B cell (primary cell): Measurements from ENCODE around the gene NPHP4. TPM values are rescaled to one million over a fixed set of nuclear protein-coding genes. Genes with fewer than 3 reads are reported as not detected.

Source experiments
- ATAC-seq: fragments of 200-7000 bp; cut with Tn5 transposase; one replicate; pipeline ENCODE4 v1.10.0; 2021; ENCODE audit warnings: low read depth, mild to moderate bottlenecking, moderate number of reproducible peaks, moderate library complexity
- CTCF ChIA-PET: fragments of 350-600 bp; sonication (Branson Sonifier 250); formaldehyde crosslinking; loops from one replicate; lab custom pipeline; 2021; ENCODE audit warnings: antibody characterized with exemption, inconsistent platforms; lab: Charles Lee
- POLR2A ChIA-PET: fragments of 350-600 bp; sonication (Branson Sonifier 250); formaldehyde crosslinking; loops from one replicate; lab custom pipeline; 2021; ENCODE audit warnings: antibody characterized with exemption; lab: Charles Lee
- DNase-seq: peaks from one replicate; pipeline ENCODE4 v3.0.0; 2013
- H2AFZ ChIP-seq: 2 replicates; pipeline ENCODE4 v1.6.1; 2012; ENCODE audit warnings: mild to moderate bottlenecking, low read depth, low read length; ENCODE audit not compliant: insufficient read depth, poor library complexity, severe bottlenecking
- H3K27ac ChIP-seq, 2 donors: 1 replicate in 1 of 2; 2 replicates in 1 of 2; pipeline ENCODE4 v1.5.1; 2012 to 2013; ENCODE audit warnings: low read length in 2 of 2, mild to moderate bottlenecking in 2 of 2, moderate library complexity in 1 of 2
- H3K27me3 ChIP-seq, 4 experiments: fragments of 200-600 bp in 1 of 4; sonication (generic) in 1 of 4; replicated peaks in 1 of 4; 1 replicate in 2 of 4; 2 replicates in 2 of 4; pipeline versions ENCODE4 v1.6.1 to v1.7.0; 2013 to 2016; ENCODE audit warnings: low read length in 3 of 4, mild to moderate bottlenecking in 2 of 4, mixed read lengths in 1 of 4, moderate library complexity in 1 of 4; ENCODE audit not compliant: insufficient read depth in 4 of 4, control insufficient read depth in 3 of 4; ENCODE audit errors: control extremely low read depth in 1 of 4
- H3K36me3 ChIP-seq, 2 experiments: replicated peaks in 1 of 2; 1 replicate in 1 of 2; 2 replicates in 1 of 2; pipeline versions ENCODE4 v1.6.1 to v1.7.1; 2013; ENCODE audit warnings: low read length in 1 of 2; ENCODE audit not compliant: insufficient read depth in 2 of 2, control insufficient read depth in 1 of 2; ENCODE audit errors: control extremely low read depth in 1 of 2, extremely low read depth in 1 of 2
- H3K4me1 ChIP-seq, 2 donors: fragments of 200-600 bp in 1 of 2; sonication (generic) in 1 of 2; 1 replicate in 1 of 2; 2 replicates in 1 of 2; pipeline versions ENCODE4 v1.5.1 to v1.6.1; 2013 to 2017; ENCODE audit warnings: low read length in 2 of 2; ENCODE audit not compliant: control insufficient read depth in 2 of 2, insufficient read depth in 2 of 2
- H3K4me2 ChIP-seq: replicated peaks from 2 replicates; pipeline ENCODE3; 2012; ENCODE audit warnings: mild to moderate bottlenecking, low read depth, low read length; ENCODE audit not compliant: poor library complexity, severe bottlenecking
- H3K4me3 ChIP-seq, 5 experiments: fragments of 200-600 bp in 1 of 5; sonication (generic) in 1 of 5; 1 replicate in 3 of 5; 2 replicates in 2 of 5; pipeline versions ENCODE4 v1.5.1 to v1.7.0; 2011 to 2016; ENCODE audit warnings: low read length in 4 of 5, mild to moderate bottlenecking in 4 of 5, low read depth in 2 of 5, control low read depth in 1 of 5, moderate library complexity in 1 of 5; ENCODE audit not compliant: insufficient read depth in 1 of 5; ENCODE audit errors: control extremely low read depth in 1 of 5, extremely low read depth in 1 of 5
- H3K79me2 ChIP-seq: fragments of 200-600 bp; sonication (generic); one replicate; pipeline ENCODE4 v1.6.0; 2016; ENCODE audit warnings: low read length; ENCODE audit not compliant: control insufficient read depth, insufficient read depth
- H3K9ac ChIP-seq: fragments of 200-600 bp; sonication (generic); 2 replicates; pipeline ENCODE4 v1.6.1; 2017; ENCODE audit warnings: mild to moderate bottlenecking, low read length, moderate library complexity
- H3K9me3 ChIP-seq, 3 donors: one replicate each; pipeline versions ENCODE4 v1.6.1 to v1.7.1; 2013; ENCODE audit warnings: low read length in 2 of 3; ENCODE audit not compliant: control insufficient read depth in 2 of 3, insufficient read depth in 1 of 3; ENCODE audit errors: control extremely low read depth in 1 of 3
- H4K20me1 ChIP-seq: 2 replicates; pipeline ENCODE4 v1.6.0; 2012; ENCODE audit warnings: mild to moderate bottlenecking, low read length; ENCODE audit not compliant: insufficient read depth, control insufficient read depth, poor library complexity, severe bottlenecking
- H3K27ac Mint-ChIP-seq: one replicate; pipeline ENCODE4 v1.8.0; 2021; ENCODE audit warnings: mixed read lengths
- H3K27me3 Mint-ChIP-seq: one replicate; pipeline ENCODE4 v1.8.0; 2021; ENCODE audit warnings: mixed read lengths
- H3K4me1 Mint-ChIP-seq: one replicate; pipeline ENCODE4 v1.8.0; 2021; ENCODE audit warnings: mixed read lengths
- H3K4me3 Mint-ChIP-seq: one replicate; pipeline ENCODE4 v1.8.0; 2021; ENCODE audit warnings: mixed read lengths
- H3K9me3 Mint-ChIP-seq: one replicate; pipeline ENCODE4 v1.8.0; 2022; ENCODE audit warnings: mixed read lengths; ENCODE audit not compliant: insufficient read depth
- EZH2 ChIP-seq: IDR thresholded peaks from 2 replicates; pipeline ENCODE4 v1.6.1; 2012; ENCODE audit warnings: borderline replicate concordance, low read depth, mild to moderate bottlenecking, moderate library complexity, low read length; ENCODE audit not compliant: insufficient read depth, poor library complexity, severe bottlenecking
- WGBS: methylation state at CpG from one replicate; pipeline ENCODE4 v1.1.5; 2013; ENCODE audit warnings: missing lambda C conversion rate; ENCODE audit not compliant: insufficient coverage; 5-methylcytosine and 5-hydroxymethylcytosine counted together
- intact Hi-C: fragments of 100-400 bp; cut with micrococcal nuclease; formaldehyde crosslinking; loops from one replicate; pipeline ENCODE4 v1.10.0; 2022
- polyA plus RNA-seq: library from polyadenylated mRNA; depleted of rRNA; stranded (reverse); fragments of >200 nt; gene quantifications from 2 replicates; pipeline ENCODE4 v1.2.3, GENCODE V29; 2012
- total RNA-seq, 2 donors: library from RNA; stranded (reverse); fragments of 120-200 nt in 1 of 2; gene quantifications; 1 replicate in 1 of 2; 2 replicates in 1 of 2; pipeline versions ENCODE4 v1.2.3 to v1.2.4, GENCODE V29; 2013 to 2022
- TF ChIP-seq, protein P1 (sequence below): fragments of 200-600 bp; IDR thresholded peaks from one replicate; pipeline ENCODE4 v1.8.0; 2022; ENCODE audit warnings: antibody characterized with exemption, mild to moderate bottlenecking

The NPHP4 gene
- total and polyA plus RNA-seq, 2 donors (not counting 1 experiment from before 2014, with no cell fraction given) = 6.5 to 14.8 TPM

DNA sequence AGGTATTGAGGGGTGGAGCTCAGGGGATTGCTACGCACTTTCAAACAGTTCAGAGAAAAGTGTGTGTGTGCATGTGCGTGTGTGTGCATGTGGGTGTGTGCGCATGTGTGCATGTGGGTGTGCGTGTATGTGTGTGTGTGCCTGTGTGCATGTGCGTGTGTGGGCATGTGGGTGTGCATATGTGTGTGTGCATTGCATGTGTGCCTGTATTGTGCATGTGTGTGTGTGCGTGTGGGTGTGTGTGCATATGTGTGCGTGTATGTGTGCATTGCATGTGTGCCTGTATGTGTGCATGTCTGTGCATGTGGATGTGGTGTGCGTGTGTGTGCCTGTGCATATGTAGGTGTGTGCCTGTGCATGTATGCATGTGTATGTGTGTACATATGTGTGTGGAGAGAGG, 40.9 kb upstream of the NPHP4 start:
- Mint-ChIP-seq H3K4me3 (no peak overlapping the region), H3K27me3 (no peaks in the 10 kb centered on the region), H3K4me1 (peaks cover 67% of the 10 kb centered on the region), H3K27ac (peak overlapping the region; percentile 12), H3K9me3 (no peaks in the 10 kb centered on the region)
- no peak for TF ChIP-seq EZH2
- TF ChIP-seq, protein P1, sequence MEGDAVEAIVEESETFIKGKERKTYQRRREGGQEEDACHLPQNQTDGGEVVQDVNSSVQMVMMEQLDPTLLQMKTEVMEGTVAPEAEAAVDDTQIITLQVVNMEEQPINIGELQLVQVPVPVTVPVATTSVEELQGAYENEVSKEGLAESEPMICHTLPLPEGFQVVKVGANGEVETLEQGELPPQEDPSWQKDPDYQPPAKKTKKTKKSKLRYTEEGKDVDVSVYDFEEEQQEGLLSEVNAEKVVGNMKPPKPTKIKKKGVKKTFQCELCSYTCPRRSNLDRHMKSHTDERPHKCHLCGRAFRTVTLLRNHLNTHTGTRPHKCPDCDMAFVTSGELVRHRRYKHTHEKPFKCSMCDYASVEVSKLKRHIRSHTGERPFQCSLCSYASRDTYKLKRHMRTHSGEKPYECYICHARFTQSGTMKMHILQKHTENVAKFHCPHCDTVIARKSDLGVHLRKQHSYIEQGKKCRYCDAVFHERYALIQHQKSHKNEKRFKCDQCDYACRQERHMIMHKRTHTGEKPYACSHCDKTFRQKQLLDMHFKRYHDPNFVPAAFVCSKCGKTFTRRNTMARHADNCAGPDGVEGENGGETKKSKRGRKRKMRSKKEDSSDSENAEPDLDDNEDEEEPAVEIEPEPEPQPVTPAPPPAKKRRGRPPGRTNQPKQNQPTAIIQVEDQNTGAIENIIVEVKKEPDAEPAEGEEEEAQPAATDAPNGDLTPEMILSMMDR = no peak
- H4K20me1 ChIP-seq = peaks cover 94% of the 10 kb centered on the region
- no peak overlapping the region for H3K9ac ChIP-seq
- ATAC-seq (no peak), DNase-seq (no peak)
- H3K4me2 ChIP-seq = no peak overlapping the region
- no peak overlapping the region for H3K27ac ChIP-seq
- no peaks in the 10 kb centered on the region for H3K9me3 ChIP-seq
- H3K79me2 ChIP-seq = peaks cover 97% of the 10 kb centered on the region
- ChIA-PET POLR2A (interaction anchor here (0.7 kb wide), 1 partner anchor 359 kb away, joined by 5 read pairs; no protein-coding TSS in a partner anchor), CTCF (no interaction called here)
- no peak overlapping the region for H2AFZ ChIP-seq
- intact Hi-C loops = no loop called here
- H3K4me3 ChIP-seq = no peak overlapping the region
- H3K27me3 ChIP-seq = no peaks in the 10 kb centered on the region
- WGBS = 94% methylated on average over 8 of the region's 8 CpGs
- H3K4me1 ChIP-seq = peaks cover 36 to 42% of the 10 kb centered on the region in 2 donors
- H3K36me3 ChIP-seq = peaks cover 0 to 19% of the 10 kb centered on the region in 2 experiments

DNA sequence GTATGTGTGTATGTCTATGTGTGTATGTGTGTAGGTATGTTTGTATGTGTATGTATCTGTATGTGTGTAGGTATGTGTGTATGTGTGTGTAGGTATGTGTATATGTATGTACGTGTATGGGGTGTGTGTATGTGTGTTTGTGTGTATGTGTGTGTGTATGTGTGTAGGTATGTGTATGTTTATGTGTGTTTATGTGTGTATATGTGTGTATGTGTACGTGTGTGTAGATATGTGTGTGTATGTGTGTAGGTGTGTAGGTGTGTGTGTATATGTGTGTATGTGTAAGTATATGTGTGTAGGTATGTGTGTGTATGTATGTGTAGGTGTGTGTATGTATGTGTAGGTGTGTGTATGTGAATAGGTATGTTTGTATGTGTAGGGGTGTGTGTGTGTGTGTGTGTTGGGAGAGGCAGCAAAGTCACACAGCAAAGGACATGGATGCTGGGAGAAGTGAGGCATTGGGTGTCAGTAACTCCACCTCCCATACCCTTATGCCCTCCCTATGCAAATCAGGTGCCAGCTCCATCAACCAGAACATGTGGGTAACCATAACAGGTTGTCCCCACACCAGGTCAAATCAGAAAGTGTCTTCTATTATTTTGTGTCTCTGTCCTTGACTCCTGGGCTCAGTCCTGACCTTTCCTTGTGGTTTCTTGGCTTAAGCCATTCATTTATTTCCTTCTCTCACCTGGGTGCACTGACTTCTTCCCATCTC, 38.5 kb upstream of the NPHP4 start:
- CTCF ChIA-PET = no interaction called here
- ATAC-seq = no peak

More for the DNA sequence above, 38.5 kb upstream of the NPHP4 start:
- Histone ChIP-seq H4K20me1 (peaks cover 79% of the 10 kb centered on the region), H3K9ac (no peak overlapping the region), H3K4me3 (no peak overlapping the region), H3K27ac (no peak overlapping the region), H3K4me1 (peaks cover 49 to 56% of the 10 kb centered on the region in 2 donors), H3K36me3 (peaks cover 0 to 19% of the 10 kb centered on the region in 2 experiments), H3K4me2 (peak overlapping the region; percentile 23), H3K79me2 (peaks cover 95% of the 10 kb centered on the region), H3K27me3 (no peaks in the 10 kb centered on the region), H3K9me3 (no peaks in the 10 kb centered on the region), H2AFZ (no peak overlapping the region)
- H3K4me3 Mint-ChIP-seq = peak overlapping the region; percentile 35
- H3K9me3 Mint-ChIP-seq = no peaks in the 10 kb centered on the region
- H3K27me3 Mint-ChIP-seq = no peaks in the 10 kb centered on the region
- intact Hi-C loops = no loop called here
- no peak for TF ChIP-seq EZH2
- TF ChIP-seq, protein P1 = no peak
- peak overlapping the region; percentile 8 for H3K27ac Mint-ChIP-seq
- POLR2A ChIA-PET = no interaction called here
- peak; percentile 45 for DNase-seq
- 97% methylated on average over 2 of the region's 2 CpGs for WGBS
- peaks cover 71% of the 10 kb centered on the region for H3K4me1 Mint-ChIP-seq
